ENCODE results near the gene SPTLC3. TPM values are rescaled to one million over a fixed set of nuclear protein-coding genes. Genes with fewer than 3 reads are reported as not detected.

Gene SPTLC3
- total RNA-seq, 1 donor from 2014 or later = 27.0 TPM

- H3K36me3 Mint-ChIP-seq = peaks cover 2% of the 10 kb centered on the region
- no peak overlapping the region for H3K4me3 Mint-ChIP-seq
- peaks cover 7% of the 10 kb centered on the region for H3K4me1 Mint-ChIP-seq
- no peaks in the 10 kb centered on the region for H3K27me3 Mint-ChIP-seq (ENCODE audit: low read depth)
- peak; percentile 71 for TF ChIP-seq CTCF (IDR thresholded peaks at IDR 0.05; ENCODE audit: unreplicated experiment)
- no peak overlapping the region for H3K27ac Mint-ChIP-seq
- no peaks in the 10 kb centered on the region for H3K9me3 Mint-ChIP-seq
- DNase-seq (ENCODE audit: low spot score in 2 of 2, unreplicated experiment in 2 of 2) = no peak
Observed at GRCh38 chr20:13105864-13106457, 97.2 kb downstream of the SPTLC3 start.

GRCh38 chr20:13109658-13110057 lies 100.9 kb downstream of the SPTLC3 start:
- TF ChIP-seq CTCF (IDR thresholded peaks at IDR 0.05; ENCODE audit: unreplicated experiment) = no peak
- Mint-ChIP-seq H3K4me3 (no peak overlapping the region), H3K27ac (no peak overlapping the region), H3K27me3 (ENCODE audit: low read depth) (no peaks in the 10 kb centered on the region), H3K9me3 (no peaks in the 10 kb centered on the region), H3K36me3 (peaks cover 7% of the 10 kb centered on the region), H3K4me1 (peaks cover 7% of the 10 kb centered on the region)
- DNase-seq (ENCODE audit: low spot score in 2 of 2, unreplicated experiment in 2 of 2) = no peak

- no peaks in the 10 kb centered on the region for H3K27me3 Mint-ChIP-seq (ENCODE audit: low read depth)
- H3K9me3 Mint-ChIP-seq = no peaks in the 10 kb centered on the region
- no peak overlapping the region for H3K4me3 Mint-ChIP-seq
- no peaks in the 10 kb centered on the region for H3K4me1 Mint-ChIP-seq
- TF ChIP-seq CTCF (IDR thresholded peaks at IDR 0.05; ENCODE audit: unreplicated experiment) = no peak
- no peak overlapping the region for H3K27ac Mint-ChIP-seq
- H3K36me3 Mint-ChIP-seq = peaks cover 7% of the 10 kb centered on the region
- no peak for DNase-seq (ENCODE audit: low spot score in 2 of 2, unreplicated experiment in 2 of 2)
Observed at GRCh38 chr20:13110796-13111195, 102.0 kb downstream of the SPTLC3 start.

- Mint-ChIP-seq H3K4me1 (no peaks in the 10 kb centered on the region), H3K27me3 (ENCODE audit: low read depth) (no peaks in the 10 kb centered on the region), H3K9me3 (no peaks in the 10 kb centered on the region), H3K36me3 (peaks cover 7% of the 10 kb centered on the region), H3K4me3 (no peak overlapping the region), H3K27ac (no peak overlapping the region)
- TF ChIP-seq CTCF (IDR thresholded peaks at IDR 0.05; ENCODE audit: unreplicated experiment) = no peak
- no peak for DNase-seq (ENCODE audit: low spot score in 2 of 2, unreplicated experiment in 2 of 2)
Observed at GRCh38 chr20:13111249-13111911, 102.6 kb downstream of the SPTLC3 start.

GRCh38 chr20:13113731-13114130 lies 105.0 kb downstream of the SPTLC3 start:
- Mint-ChIP-seq H3K27ac (no peak overlapping the region), H3K9me3 (no peaks in the 10 kb centered on the region), H3K4me1 (no peaks in the 10 kb centered on the region), H3K36me3 (peaks cover 7% of the 10 kb centered on the region), H3K4me3 (no peak overlapping the region), H3K27me3 (ENCODE audit: low read depth) (no peaks in the 10 kb centered on the region)
- no peak for DNase-seq (ENCODE audit: low spot score in 2 of 2, unreplicated experiment in 2 of 2)
- no peak for TF ChIP-seq CTCF (IDR thresholded peaks at IDR 0.05; ENCODE audit: unreplicated experiment)
